Measurements from ENCODE around the gene RHOD. TPM values are rescaled to one million over a fixed set of nuclear protein-coding genes. Genes with fewer than 3 reads are reported as not detected.

Gene RHOD
- total RNA-seq, 2 donors from 2014 or later: 26.2 to 69.5 TPM

GRCh38 chr11:67059671-67060070, 3.0 kb downstream of the RHOD start:
- Histone ChIP-seq H3K4me3 (no peak overlapping the region), H3K4me1 (replicated peaks) (peaks cover 12% of the 10 kb centered on the region), H3K9me3 (no peaks in the 10 kb centered on the region), H3K27me3 (replicated peaks; ENCODE audit: insufficient read depth) (no peaks in the 10 kb centered on the region), H3K27ac (no peak overlapping the region), H3K36me3 (no peaks in the 10 kb centered on the region)
- WGBS: 97% methylated on average over 2 of the region's 3 CpGs
- no peak for DNase-seq (ENCODE audit: low spot score)
- TF ChIP-seq CTCF (IDR thresholded peaks at IDR 0.05) (no peak), POLR2A (IDR thresholded peaks at IDR 0.05) (no peak), POLR2AphosphoS5 (IDR thresholded peaks at IDR 0.05) (no peak)
- intact Hi-C loops (cut with DNase I): no loop called here

GRCh38 chr11:67060111-67060522, 3.5 kb downstream of the RHOD start:
- DNase-seq (ENCODE audit: low spot score): no peak
- Histone ChIP-seq H3K4me3 (no peak overlapping the region), H3K9me3 (no peaks in the 10 kb centered on the region), H3K27me3 (replicated peaks; ENCODE audit: insufficient read depth) (no peaks in the 10 kb centered on the region), H3K4me1 (replicated peaks) (peaks cover 12% of the 10 kb centered on the region), H3K27ac (no peak overlapping the region), H3K36me3 (no peaks in the 10 kb centered on the region)
- WGBS: 89% methylated on average over 7 of the region's 7 CpGs
- intact Hi-C loops (cut with DNase I): no loop called here
- no peak for TF ChIP-seq POLR2A (IDR thresholded peaks at IDR 0.05)
- no peak for TF ChIP-seq CTCF (IDR thresholded peaks at IDR 0.05)
- TF ChIP-seq POLR2AphosphoS5 (IDR thresholded peaks at IDR 0.05): no peak

GRCh38 chr11:67062526-67063373, 6.1 kb downstream of the RHOD start:
- Histone ChIP-seq H3K27ac (no peak overlapping the region), H3K4me1 (replicated peaks) (no peaks in the 10 kb centered on the region), H3K9me3 (no peaks in the 10 kb centered on the region), H3K4me3 (no peak overlapping the region), H3K27me3 (replicated peaks; ENCODE audit: insufficient read depth) (no peaks in the 10 kb centered on the region), H3K36me3 (no peaks in the 10 kb centered on the region)
- no peak for TF ChIP-seq POLR2A (IDR thresholded peaks at IDR 0.05)
- intact Hi-C loops (cut with DNase I): no loop called here
- 77% methylated on average over 13 of the region's 13 CpGs for WGBS
- no peak for DNase-seq (ENCODE audit: low spot score)

GRCh38 chr11:67066333-67066709, 9.7 kb downstream of the RHOD start:
- DNase-seq (ENCODE audit: low spot score): no peak
- no peak overlapping the region for H3K4me3 ChIP-seq
- TF ChIP-seq POLR2A (IDR thresholded peaks at IDR 0.05) (no peak), POLR2AphosphoS5 (IDR thresholded peaks at IDR 0.05) (no peak), CTCF (IDR thresholded peaks at IDR 0.05) (no peak)
- 95% methylated on average over 3 of the region's 3 CpGs for WGBS
- H3K27ac ChIP-seq: no peak overlapping the region
- no peaks in the 10 kb centered on the region for H3K9me3 ChIP-seq
- intact Hi-C loops (cut with DNase I): no loop called here
- no peaks in the 10 kb centered on the region for H3K27me3 ChIP-seq (replicated peaks; ENCODE audit: insufficient read depth)
- no peaks in the 10 kb centered on the region for H3K4me1 ChIP-seq (replicated peaks)
- H3K36me3 ChIP-seq: no peaks in the 10 kb centered on the region

- no peaks in the 10 kb centered on the region for H3K36me3 ChIP-seq
- DNase-seq (ENCODE audit: low spot score): peak; percentile 39
- H3K27me3 ChIP-seq (replicated peaks; ENCODE audit: insufficient read depth): no peaks in the 10 kb centered on the region
- H3K27ac ChIP-seq: no peak overlapping the region
- WGBS: 72% methylated on average over 51 of the region's 53 CpGs
- TF ChIP-seq CTCF (IDR thresholded peaks at IDR 0.05): peak; percentile 20 to 68 (median 56)
- TF ChIP-seq POLR2AphosphoS5 (IDR thresholded peaks at IDR 0.05): no peak
- TF ChIP-seq POLR2A (IDR thresholded peaks at IDR 0.05): no peak
- H3K9me3 ChIP-seq: no peaks in the 10 kb centered on the region
- no peaks in the 10 kb centered on the region for H3K4me1 ChIP-seq (replicated peaks)
- no peak overlapping the region for H3K4me3 ChIP-seq
- intact Hi-C loops (cut with DNase I): no loop called here
These were observed 15.0 kb downstream of the RHOD start for GRCh38 chr11:67071420-67072284.

Data from prostate gland (tissue), 2 donors.